ENCODE measurements around the gene ZNF609.

ZNF609 gene

DNA sequence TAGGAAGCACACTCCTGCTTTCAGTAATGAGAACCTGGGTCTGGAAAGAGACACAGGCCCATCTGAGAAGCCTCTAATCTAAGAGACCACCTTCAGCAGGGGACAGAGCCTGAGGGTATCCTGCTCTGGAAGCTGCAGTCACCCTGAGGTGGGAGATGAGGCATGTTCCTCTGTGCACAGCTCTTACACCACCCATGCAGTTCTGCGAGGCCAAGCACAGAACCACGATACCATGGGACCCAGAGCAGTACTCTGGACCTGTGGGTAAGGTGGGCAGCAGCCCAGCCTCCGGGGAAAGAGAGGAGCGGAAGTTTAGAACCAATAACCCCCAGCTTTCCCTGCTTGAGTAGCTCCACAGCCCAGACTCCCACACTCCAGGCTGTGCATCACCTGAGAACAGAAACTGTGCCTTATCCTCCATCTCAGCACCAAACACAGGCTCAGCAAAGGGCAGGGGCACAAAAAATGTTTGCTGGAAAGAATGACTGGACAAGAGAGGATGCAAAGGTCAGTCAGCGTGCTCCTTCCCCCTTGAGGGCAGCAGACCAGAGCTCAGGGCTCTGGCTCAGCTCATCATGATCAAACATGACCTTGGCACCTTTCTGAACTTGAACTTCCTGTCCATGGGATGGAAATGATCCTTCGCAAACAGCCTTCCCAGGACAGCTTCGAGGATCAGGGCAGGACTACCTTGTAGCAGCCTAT is 271.9 kb downstream of the ZNF609 start:
- TF ChIP-seq, protein P1, sequence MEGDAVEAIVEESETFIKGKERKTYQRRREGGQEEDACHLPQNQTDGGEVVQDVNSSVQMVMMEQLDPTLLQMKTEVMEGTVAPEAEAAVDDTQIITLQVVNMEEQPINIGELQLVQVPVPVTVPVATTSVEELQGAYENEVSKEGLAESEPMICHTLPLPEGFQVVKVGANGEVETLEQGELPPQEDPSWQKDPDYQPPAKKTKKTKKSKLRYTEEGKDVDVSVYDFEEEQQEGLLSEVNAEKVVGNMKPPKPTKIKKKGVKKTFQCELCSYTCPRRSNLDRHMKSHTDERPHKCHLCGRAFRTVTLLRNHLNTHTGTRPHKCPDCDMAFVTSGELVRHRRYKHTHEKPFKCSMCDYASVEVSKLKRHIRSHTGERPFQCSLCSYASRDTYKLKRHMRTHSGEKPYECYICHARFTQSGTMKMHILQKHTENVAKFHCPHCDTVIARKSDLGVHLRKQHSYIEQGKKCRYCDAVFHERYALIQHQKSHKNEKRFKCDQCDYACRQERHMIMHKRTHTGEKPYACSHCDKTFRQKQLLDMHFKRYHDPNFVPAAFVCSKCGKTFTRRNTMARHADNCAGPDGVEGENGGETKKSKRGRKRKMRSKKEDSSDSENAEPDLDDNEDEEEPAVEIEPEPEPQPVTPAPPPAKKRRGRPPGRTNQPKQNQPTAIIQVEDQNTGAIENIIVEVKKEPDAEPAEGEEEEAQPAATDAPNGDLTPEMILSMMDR (IDR thresholded peaks at IDR 0.05; ENCODE audit: poor library complexity, severe bottlenecking) = no peak
- H3K27me3 ChIP-seq (ENCODE audit: insufficient read depth, poor library complexity, severe bottlenecking) = no peaks in the 10 kb centered on the region
- H3K4me3 ChIP-seq (ENCODE audit: severe bottlenecking) = no peak overlapping the region
- ATAC-seq (ENCODE audit: low read depth) (no peak), DNase-seq (ENCODE audit: low spot score) (no peak)
- no peak overlapping the region for H3K27ac ChIP-seq (ENCODE audit: poor library complexity, severe bottlenecking)
- H3K4me1 ChIP-seq (ENCODE audit: insufficient read depth, poor library complexity, severe bottlenecking) = no peaks in the 10 kb centered on the region
- no peaks in the 10 kb centered on the region for H3K9me3 ChIP-seq (ENCODE audit: severe bottlenecking)
- no peaks in the 10 kb centered on the region for H3K36me3 ChIP-seq (ENCODE audit: low read depth)
